DMS53 treated with DMSO at 0.1 percent for 48 hours (cell line): ENCODE data around the gene NEU4.

Experiments
- DNase-seq: peaks from one replicate; lab custom pipeline; 2025; ENCODE audit not compliant: unreplicated experiment; lab: John Stamatoyannopoulos, UW

The NEU4 gene

GRCh38 chr2:241849616-241850543 is 40.9 kb downstream of the NEU4 start:
- no peak for DNase-seq

GRCh38 chr2:241850544-241851324 is 41.7 kb downstream of the NEU4 start:
- DNase-seq, result no peak

GRCh38 chr2:241851325-241852115 is 42.5 kb downstream of the NEU4 start:
- DNase-seq, result no peak

- DNase-seq, result no peak
Measured at GRCh38 chr2:241852116-241852980, 43.4 kb downstream of the NEU4 start.

GRCh38 chr2:241852981-241853631 is 44.1 kb downstream of the NEU4 start:
- no peak for DNase-seq

GRCh38 chr2:241853651-241854341 is 44.8 kb downstream of the NEU4 start:
- DNase-seq, result no peak

GRCh38 chr2:241854342-241855244 is 45.6 kb downstream of the NEU4 start:
- no peak for DNase-seq

- no peak for DNase-seq
Measured at GRCh38 chr2:241855245-241855887, 46.4 kb downstream of the NEU4 start.

GRCh38 chr2:241855888-241856422 is 47.0 kb downstream of the NEU4 start:
- no peak for DNase-seq

- no peak for DNase-seq
Measured at GRCh38 chr2:241857041-241857541, 48.1 kb downstream of the NEU4 start.

GRCh38 chr2:241857572-241858121 is 48.7 kb downstream of the NEU4 start:
- no peak for DNase-seq

- no peak for DNase-seq
Measured at GRCh38 chr2:241858206-241859016, 49.4 kb downstream of the NEU4 start, which contains the start of gene PDCD1. TSS of gene PDCD1 (minus strand) at chr2:241858894. CDS start at chr2:241858838, 56 bp downstream.

GRCh38 chr2:241859017-241859435 is 50.0 kb downstream of the NEU4 start:
- DNase-seq, result no peak

GRCh38 chr2:241859436-241860183 is 50.6 kb downstream of the NEU4 start:
- DNase-seq, result no peak
